NCI-H1694 (cell line): Measurements from ENCODE around the gene OR10K2.
"Not testable (repeated sequence)": the region's sequence is repeated elsewhere in the genome, so short reads cannot be mapped to it uniquely, and the experiment has no call there.

Experiments used
- DNase-seq: peaks from one replicate; lab custom pipeline; 2025; lab: John Stamatoyannopoulos, UW

OR10K2 gene, protein sequence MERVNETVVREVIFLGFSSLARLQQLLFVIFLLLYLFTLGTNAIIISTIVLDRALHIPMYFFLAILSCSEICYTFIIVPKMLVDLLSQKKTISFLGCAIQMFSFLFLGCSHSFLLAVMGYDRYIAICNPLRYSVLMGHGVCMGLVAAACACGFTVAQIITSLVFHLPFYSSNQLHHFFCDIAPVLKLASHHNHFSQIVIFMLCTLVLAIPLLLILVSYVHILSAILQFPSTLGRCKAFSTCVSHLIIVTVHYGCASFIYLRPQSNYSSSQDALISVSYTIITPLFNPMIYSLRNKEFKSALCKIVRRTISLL

DNA sequence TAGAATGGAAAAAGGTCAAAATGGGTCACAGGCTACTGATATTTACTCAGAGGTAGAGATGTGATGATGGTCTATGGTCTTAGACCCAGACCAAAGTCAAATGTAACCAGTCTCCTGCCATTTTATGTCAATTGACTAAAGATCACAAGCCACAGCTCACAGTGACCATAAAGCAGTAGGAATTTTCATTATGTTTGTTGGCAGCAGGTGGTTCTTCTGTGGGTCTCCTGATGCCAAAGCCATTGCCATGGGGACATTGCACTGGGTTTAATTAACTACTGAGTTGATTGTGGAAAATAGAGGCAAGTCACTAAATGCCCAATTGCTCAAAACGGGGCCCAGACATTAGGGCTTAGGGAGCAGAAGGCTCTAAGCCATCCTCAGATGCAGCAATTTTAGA is at the start of gene OR10K2:
OR10K2 (minus strand) TSS at position 101 of the 400 bp plus-strand sequence. CDS start 5,371 bp downstream, outside the sequence.
- DNase-seq = no peak

DNA sequence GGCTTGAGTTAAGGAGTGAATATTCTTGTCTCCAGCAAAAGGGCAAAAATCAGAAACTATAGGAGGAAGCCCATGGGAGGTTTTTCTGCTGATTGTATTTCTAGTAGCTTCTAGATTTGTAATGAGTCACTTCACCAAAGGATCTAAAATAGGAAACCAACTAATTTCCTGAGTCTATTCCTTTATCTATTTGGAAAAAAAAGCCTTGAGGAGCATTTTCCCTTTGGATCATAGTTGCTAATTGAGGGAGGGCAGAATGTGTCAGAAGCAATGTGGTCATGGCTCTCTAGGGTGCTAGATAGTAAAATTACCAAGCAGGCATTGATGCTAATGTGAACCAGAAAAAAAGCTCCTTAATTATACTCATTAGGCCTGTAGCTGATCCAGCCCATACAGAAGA is 45.9 kb upstream of the OR10K2 start, which contains the start of gene OR10R2:
OR10R2 (plus strand) TSS at position 301 of the 400 bp plus-strand sequence. CDS start 106 bp downstream, outside the sequence.
- DNase-seq = no peak

DNA sequence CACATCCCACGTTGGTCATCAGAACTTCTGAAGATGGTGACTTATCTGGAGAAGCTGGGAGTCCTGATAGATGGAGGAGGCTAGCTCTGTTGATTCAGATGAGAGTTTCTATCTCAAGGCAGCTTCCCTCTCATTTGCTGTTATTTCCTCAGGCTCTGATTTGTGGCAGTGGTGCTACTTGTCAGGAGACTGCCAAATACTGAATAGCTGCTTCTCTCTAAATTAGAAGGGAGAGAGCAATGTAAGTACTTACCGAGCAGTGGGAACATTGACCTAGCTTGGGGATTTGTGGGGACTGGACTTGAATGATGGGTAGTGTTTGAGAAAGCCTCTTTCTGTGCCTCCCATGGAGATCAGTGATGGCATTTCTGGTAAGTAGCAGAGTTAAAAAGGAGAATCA is 35.5 kb upstream of the OR10K2 start, which contains the start of gene OR10K1:
OR10K1 (plus strand) TSS at position 301 of the 400 bp plus-strand sequence. CDS start 3,728 bp downstream, outside the sequence.
- no peak for DNase-seq

DNA sequence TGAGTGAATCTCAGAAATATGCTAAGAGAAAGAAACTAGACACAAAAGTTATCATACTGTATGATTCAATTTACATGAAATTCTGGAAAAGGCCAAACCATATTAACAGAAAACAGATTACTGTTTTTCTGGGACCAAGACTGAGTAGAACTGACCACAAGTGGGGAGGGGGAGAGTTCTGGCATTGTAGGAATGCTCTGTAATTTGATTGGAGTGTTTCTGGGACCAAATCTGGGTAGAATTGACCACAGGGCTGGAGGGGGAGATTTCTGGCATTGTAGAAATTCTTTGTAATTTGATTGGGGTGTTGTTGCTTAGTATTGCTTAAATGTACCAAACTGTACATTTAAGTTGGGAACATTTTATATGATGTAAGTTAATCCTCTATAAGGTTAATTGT is 32.2 kb upstream of the OR10K2 start:
- no peak for DNase-seq

DNA sequence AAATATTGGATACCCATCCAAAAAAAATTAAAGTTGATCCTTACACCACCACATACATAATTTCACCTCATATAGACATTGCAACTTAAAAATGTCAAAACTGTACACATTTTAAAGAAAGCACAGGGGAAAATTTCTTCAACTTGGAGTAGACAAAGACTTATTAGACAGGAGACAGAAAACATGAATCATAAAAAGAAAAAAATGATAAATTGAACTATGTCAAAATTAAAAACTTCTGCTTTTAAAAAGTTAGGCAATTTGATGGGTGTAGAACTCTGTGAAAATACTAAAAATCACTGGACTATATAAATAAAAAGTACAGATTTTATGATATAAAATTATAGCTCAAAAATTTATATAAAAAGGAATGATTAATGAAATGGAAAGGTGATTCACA is 31.2 kb upstream of the OR10K2 start:
- no peak for DNase-seq

DNA sequence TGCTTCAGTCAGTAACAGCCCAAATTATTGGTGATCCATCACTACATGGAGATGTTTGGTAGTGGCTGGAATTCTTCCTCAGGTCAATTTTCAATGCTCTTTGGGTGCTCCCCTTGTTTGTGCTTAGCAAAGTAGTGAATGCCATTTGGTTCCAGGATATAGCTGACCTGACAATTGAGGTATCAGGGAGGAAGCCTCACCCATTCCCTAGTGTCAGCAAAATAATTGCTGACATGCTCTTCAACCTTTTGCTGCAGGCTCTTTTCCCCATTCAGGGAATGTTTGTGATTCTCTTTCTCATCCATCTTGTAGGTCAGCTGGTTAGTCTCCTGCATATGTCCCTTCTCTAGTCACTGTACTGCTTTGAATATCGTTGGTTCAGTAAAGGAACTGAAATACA is 28.5 kb upstream of the OR10K2 start:
- DNase-seq = no peak

DNA sequence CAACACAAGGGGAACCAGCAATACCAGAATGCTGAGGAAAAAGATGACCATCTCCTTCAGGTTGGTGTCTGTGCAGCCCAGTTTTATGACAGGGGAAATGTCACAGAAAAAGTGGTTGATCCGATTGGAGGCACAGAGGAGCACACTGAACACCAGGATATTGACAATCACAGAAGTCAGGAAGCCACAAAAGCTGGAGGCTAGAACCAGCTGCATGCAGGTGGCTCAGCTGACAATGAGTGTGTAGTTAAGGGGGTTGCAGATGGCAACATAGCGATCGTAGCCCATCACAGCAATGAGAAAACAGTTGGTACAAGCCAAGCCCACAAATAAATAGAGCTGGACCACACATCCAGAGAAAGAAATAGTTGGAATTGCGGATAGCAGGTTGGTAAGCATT is 19.3 kb upstream of the OR10K2 start:
- no peak for DNase-seq

DNA sequence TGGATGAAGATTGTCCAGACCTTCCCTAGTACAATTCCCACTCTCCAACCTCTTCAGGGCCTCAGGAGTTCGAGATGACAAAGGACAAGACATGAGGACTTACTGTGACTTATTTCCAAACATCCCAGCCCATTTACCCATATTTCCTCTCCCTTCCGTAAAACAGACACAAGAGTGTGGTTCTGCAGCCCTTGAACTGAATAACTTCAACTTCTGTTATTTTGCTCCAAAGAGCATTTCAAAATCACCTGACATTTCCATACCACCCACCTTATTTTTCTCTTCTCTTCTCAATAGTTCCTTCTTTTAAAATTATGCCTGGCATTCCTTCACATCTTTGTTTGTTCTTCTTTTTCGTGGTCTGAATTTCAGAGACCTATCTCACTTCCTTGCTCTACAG is 8.7 kb upstream of the OR10K2 start:
- DNase-seq = no peak

DNA sequence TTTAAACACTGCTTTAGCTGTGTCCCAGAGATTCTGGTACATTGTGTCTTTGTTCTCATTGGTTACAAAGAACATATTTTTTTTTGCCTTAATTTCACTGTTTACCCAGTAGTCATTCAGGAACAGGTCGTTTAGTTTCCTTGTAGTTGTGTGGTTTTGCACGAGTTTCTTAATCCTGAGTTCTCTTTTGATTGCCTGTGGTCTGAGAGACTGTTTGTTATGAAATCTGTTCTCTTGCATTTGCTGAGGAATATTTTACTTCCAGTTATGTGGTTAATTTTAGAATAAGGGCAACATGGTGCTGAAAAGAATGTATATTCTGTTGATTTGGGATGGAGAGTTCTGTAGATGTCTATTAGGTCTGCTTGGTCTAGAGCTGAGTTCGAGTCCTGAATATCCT is 4.1 kb upstream of the OR10K2 start:
- not testable (repeated sequence) for DNase-seq

DNA sequence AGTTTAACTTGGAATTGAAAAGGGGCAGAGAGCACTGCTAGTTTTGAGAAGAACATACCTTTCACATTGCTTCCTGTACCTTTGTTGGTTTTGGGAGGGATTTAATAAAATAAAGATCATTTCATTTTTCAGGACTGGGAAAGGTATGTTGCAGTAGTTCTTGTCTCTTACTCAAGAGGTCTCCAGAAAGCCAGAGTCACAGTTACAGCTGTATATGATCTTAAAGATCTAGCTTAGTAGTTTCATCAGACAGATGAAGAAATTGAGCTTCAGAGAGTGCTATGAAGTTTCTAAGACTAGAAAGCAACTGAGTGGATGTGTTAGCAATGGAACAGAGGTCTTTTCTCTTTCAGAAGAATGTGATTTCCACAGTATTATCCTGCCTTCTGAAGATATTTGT is 1.0 kb downstream of the OR10K2 start:
- DNase-seq = no peak

DNA sequence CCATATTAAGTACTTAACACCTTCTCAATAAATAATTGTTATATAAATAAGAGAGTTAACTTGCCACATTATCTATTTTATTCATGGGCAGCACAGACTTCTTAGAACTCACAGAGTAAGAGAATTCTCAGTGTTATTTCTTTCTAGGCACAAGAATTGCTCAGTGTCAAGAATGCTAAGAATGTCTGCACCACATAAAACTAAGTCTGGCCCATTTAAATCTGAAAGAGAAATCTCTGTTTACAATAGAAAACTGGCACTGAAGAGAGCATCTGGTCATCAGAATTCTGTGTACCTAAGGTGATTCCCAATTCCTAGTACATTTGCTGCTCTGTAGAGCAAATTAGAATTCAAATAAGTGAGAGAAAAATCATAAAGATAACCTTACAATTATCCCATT is 3.8 kb downstream of the OR10K2 start:
- DNase-seq = no peak

DNA sequence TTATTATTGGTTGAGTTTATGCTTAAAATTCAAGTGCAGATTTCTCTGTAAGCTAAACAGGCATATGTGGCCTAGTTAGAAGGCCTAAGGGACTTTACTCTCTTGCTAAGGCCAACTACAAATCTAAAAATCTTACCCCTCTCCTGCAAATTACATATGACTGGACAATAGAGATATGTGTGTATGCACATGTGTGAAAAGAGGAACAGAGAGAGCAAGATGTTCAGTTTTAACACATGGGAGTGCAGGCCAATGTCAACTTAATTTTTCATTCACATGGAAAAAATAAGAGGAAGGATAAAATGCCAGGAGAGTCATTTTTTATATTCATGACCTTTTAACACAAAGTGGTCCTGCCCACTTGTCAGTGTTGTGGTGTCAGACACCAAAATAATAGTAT is 8.5 kb downstream of the OR10K2 start:
- DNase-seq = no peak

DNA sequence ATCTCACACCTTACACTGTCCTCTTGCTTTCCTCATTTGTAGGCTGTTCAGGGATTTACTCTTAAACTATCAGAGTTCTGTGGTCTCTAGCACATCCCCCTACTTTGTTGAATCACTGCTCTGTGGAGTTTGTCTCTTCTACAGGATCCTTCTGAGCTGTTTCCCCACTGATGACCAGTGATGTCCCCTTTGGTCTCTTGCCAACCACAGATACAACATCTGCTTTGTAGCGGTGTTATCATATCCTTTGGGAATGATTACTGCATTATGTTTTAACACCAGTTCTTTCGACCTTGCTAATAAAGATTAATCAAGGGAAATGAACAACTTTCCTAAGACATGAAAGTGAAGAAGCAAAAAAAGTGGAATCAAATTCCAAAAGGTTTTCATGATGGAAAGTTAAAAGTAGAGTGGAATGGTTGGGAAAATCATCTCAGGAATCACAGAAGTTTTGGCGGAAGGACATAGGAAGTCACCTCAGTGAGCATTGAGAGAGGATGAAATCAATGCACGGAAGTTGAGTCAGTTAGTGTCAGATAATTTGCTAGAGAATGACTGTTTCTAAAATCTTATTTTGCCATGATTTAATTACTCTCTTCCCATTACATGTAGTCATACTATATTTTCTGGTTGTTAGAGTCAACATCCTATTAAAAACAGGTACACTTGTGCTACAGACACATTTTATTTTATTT is 11.2 kb downstream of the OR10K2 start:
- no peak for DNase-seq

DNA sequence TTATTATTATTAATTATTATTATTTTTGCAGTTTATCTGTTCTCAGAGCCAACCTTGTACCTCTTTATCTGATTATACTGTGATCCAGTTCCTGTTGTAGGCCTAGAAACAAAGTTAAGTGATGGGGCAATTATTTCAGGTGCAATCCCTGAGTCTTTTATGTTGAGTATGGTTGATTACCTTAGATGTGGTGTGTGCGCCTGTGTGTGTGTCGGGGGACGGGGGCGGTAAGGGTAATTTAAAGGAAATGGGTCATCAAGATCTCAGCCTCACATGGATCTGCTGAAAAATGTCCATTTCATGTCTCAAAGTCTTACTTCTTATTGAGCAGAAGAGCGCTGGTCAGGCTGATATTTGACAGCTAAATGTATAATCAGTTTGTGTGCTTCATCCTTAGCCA is 18.9 kb downstream of the OR10K2 start:
- DNase-seq = no peak

DNA sequence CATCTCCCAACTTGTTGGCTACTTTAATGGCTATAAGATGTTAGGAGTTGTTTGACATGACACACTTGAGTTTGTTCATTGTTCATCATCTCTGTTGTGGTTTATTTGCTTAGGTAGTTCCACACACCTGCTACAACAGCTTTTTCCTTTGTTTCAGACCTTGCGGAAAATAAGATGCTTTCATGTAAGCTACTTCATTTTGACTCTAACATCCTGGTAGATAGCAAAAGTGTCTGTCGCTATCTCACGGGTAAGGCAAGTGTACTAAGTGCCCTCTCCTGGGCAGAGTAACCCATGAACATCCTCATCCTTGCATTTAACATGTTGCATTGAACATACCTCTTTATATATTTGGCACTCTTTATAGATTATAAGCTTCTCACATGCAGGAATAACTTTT is 25.2 kb downstream of the OR10K2 start:
- DNase-seq = no peak

DNA sequence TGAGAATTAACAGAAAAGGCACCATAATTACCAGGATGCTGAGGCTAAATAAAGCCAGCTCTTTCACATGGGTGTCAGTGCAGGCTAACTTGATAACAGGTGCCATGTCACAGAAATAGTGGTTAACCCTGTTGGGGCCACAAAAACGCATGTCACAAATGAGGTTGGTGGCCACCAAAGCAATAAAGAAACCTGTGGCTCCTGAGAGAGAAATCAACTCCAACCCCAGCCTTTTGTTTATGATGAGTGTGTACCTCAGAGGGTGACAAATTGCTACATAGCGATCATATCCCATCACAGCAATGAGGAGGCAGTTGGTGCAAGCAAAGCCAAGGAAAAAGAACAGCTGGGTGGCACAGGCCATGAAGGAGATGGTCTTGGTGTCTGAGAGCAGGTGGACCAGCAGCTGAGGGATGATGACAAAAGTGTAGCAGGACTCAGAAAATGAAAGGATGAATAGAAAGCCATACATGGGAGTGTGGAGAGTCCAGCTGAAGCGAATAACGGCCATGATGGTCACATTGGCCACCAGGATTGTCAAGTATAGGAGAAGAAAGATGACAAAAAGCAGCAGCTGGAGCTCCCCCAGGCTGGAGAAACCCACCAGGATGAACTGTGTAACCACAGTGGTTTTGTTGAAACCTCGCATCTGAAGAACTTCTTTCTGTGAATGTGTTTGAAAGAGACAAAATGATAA is 27.1 kb downstream of the OR10K2 start, which contains the start of gene OR10T2:
OR10T2 (minus strand) TSS at position 649 of the 697 bp plus-strand sequence; CDS start at position 649, 0 bp downstream.
- no peak for DNase-seq

DNA sequence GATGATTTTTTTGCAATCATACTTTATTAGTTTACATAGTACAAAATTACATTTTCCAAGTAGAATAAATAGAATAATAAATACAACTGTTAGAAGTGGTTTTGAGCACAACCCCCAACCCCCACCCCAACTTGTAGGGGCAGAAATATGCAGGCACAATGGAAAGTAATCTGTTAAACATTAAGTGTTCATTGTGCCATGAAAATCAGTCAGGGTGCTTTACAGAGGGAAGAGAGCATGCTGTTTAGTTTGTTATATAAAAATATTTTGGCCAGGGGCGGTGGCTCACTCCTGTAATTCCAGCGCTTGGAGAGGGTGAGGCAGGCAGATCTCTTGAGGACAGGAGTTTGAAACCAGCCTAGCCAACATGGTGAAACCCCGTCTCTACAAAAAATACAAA is 29.4 kb downstream of the OR10K2 start:
- no peak for DNase-seq

DNA sequence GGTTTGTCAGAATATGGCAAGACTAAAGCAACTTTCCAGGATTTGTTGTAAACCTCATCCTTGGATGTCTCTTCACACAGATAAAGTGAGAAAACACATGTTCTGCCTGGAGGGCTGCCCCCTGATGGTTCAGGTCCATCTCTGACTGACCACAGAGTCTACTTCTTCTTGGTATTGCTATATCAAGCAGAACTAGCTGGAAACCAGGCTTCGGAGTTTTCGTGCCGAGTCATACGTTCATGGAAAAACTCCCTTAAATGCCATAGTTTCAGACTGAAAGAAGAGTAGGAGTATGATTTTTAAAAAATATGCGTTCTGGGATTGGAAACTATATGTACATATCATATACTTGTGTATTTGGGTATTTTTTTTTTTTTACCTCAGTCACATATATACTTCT is 32.6 kb downstream of the OR10K2 start:
- DNase-seq = no peak

DNA sequence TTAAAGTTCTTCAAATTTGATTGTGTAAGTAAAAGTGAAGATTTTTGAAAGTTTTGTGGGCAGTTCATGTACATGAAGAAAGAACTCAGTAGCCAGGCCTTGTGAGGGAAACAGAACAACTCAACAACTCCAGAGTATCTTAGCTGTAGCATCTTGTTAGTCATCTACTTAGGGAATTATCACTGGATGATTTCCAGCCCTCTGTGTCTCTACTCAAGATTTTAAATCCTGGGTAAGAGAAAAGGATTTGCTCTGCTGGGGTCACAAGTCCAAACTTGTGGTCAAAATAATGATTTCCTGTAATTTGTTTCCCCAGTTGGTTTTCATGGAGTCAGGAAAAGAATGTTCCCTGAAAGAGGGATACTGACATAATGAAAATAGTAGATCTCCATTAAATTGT is 34.9 kb downstream of the OR10K2 start:
- no peak for DNase-seq

DNA sequence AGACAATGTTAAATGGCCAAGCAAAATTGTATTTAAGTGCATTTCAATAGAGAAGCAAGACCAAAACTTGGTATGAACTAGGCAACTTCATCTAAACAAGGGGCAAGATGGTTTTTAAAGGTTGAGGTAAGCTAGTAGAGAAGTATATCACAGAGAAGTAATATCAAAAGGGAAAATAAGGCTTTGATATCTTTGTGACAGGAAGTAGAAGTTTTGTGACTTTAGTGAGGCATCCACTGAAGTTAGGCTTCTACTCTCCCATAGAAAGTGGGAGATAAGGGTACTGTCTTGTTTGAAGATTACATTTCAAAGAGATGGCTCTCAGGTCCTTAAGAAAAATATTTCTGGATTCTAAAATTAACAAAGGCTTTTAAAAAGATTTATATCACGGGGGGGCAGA is 35.7 kb downstream of the OR10K2 start:
- DNase-seq = no peak

DNA sequence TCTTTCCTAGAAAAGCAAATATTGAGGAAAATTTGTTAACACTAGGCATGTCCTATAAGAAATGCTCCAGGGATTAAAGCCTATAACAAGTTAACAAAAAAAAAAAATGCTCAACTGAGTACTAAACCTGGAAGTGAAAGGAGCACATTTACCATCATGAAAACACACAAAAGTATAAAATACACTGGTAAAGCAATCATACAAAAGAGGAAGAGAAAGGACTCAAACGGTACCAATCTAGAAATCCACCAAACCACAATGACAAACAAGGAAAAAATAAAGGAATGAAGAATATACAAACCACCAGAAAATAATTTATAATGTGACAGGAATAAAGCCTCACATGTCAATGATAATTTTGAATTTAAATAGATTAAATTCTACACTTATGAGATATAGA is 51.2 kb downstream of the OR10K2 start:
- DNase-seq = no peak

DNA sequence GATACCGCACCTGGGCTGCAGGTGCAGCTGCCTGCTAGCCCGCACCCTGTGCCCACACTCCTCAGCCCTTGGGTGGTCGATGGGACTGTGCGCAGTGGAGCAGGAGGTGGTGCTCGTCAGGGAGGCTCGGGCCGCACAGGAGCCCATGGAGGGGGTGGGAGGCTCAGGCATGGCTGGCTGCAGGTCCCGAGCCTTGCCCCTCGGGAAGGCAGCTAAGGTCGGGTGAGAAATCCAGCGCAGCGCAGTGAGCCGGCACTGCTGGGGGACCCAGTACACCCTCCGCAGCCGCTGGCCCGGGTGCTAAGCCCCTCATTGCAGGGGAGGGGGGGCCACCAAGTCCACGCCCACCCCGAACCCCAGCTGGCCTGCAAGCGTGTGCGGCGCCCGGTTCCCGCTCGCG is 51.9 kb downstream of the OR10K2 start:
- not testable (repeated sequence) for DNase-seq
